RWPE1 (cell line): ENCODE results near the gene SCD5.

Experiments used
- CTCF ChIA-PET: fragments of 350-600 bp; sonication (Branson Sonifier 250); formaldehyde crosslinking; extraction: SDS; loops from one replicate; lab custom pipeline; 2021; lab: Yijun Ruan, JAX
- POLR2A ChIA-PET: fragments of 400-600 bp; formaldehyde crosslinking; extraction: SDS; loops from one replicate; lab custom pipeline; 2020; ENCODE audit warnings: antibody characterized with exemption; ENCODE audit not compliant: low non-redundant PET; lab: Yijun Ruan, JAX
- DNase-seq: peaks from one replicate; pipeline ENCODE4 v3.0.0; 2012; ENCODE audit warnings: low spot score
- H3K27ac ChIP-seq: fragments of 450-650 bp; 2 replicates; pipeline ENCODE4 v1.5.1; 2017
- CTCF ChIP-seq: fragments of 450-650 bp; conservative IDR thresholded peaks from 2 replicates; pipeline ENCODE4 v1.5.1; 2017; ENCODE audit warnings: low read depth, mild to moderate bottlenecking

Gene SCD5

GRCh38 chr4:82618103-82618720 lies 180.4 kb downstream of the SCD5 start:
- ChIA-PET CTCF (interaction anchor here (0.6 kb wide), 1 partner anchor 146 kb away, joined by 4 read pairs; no protein-coding TSS in a partner anchor), POLR2A (no interaction called here)
- H3K27ac ChIP-seq, result no peak overlapping the region
- no peak for TF ChIP-seq CTCF
- no peak for DNase-seq

GRCh38 chr4:82614838-82615449 lies 183.7 kb downstream of the SCD5 start:
- H3K27ac ChIP-seq, result no peak overlapping the region
- POLR2A ChIA-PET, result no interaction called here
- TF ChIP-seq CTCF, result no peak
- CTCF ChIA-PET, result no interaction called here
- DNase-seq, result no peak

GRCh38 chr4:82613121-82613520 lies 185.5 kb downstream of the SCD5 start:
- DNase-seq, result no peak
- H3K27ac ChIP-seq, result no peak overlapping the region
- POLR2A ChIA-PET, result no interaction called here
- TF ChIP-seq CTCF, result no peak
- CTCF ChIA-PET, result no interaction called here

GRCh38 chr4:82611982-82612381 lies 186.6 kb downstream of the SCD5 start:
- no peak for TF ChIP-seq CTCF
- POLR2A ChIA-PET, result no interaction called here
- CTCF ChIA-PET, result no interaction called here
- DNase-seq, result no peak
- H3K27ac ChIP-seq, result no peak overlapping the region

GRCh38 chr4:82611527-82611926 lies 187.1 kb downstream of the SCD5 start:
- no peak for DNase-seq
- TF ChIP-seq CTCF, result no peak
- CTCF ChIA-PET, result no interaction called here
- no peak overlapping the region for H3K27ac ChIP-seq
- POLR2A ChIA-PET, result no interaction called here

- no peak for TF ChIP-seq CTCF
- ChIA-PET POLR2A (no interaction called here), CTCF (no interaction called here)
- DNase-seq, result no peak
- H3K27ac ChIP-seq, result no peak overlapping the region
Measured at GRCh38 chr4:82610041-82610440, 188.6 kb downstream of the SCD5 start.
